GM10266 (cell line): ENCODE measurements around the gene EMC10.
A peak's percentile ranks its signal among the peaks of the same experiment; 100 is the strongest.

Source experiments
- DNase-seq: peaks from one replicate; pipeline ENCODE4 v3.0.0; 2012; ENCODE audit errors: extremely low spot score
- TF ChIP-seq, protein P1 (sequence below): IDR thresholded peaks from 2 replicates; pipeline ENCODE4 v1.5.1; 2012; ENCODE audit warnings: mild to moderate bottlenecking, low read depth; ENCODE audit not compliant: control insufficient read depth, insufficient read depth; ENCODE audit errors: missing control alignments

EMC10 gene

DNA sequence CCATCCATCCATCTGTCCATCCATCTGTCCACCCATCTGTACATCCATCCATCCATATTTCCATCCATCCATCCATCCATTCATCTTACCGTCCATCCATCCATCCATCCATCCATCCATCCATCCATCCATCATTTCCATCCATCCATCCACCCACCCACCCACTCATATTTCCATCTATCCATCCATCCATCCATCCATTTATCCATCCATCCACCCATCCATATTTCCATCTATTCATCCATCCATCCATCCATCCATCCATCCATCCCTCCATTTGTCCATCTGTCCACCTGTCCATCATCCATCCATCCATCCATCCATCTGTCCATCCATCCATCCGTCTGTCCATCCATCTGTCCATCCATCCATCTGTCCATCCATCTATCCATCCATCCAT, 20.3 kb upstream of the EMC10 start:
- DNase-seq: no peak
- TF ChIP-seq, protein P1, sequence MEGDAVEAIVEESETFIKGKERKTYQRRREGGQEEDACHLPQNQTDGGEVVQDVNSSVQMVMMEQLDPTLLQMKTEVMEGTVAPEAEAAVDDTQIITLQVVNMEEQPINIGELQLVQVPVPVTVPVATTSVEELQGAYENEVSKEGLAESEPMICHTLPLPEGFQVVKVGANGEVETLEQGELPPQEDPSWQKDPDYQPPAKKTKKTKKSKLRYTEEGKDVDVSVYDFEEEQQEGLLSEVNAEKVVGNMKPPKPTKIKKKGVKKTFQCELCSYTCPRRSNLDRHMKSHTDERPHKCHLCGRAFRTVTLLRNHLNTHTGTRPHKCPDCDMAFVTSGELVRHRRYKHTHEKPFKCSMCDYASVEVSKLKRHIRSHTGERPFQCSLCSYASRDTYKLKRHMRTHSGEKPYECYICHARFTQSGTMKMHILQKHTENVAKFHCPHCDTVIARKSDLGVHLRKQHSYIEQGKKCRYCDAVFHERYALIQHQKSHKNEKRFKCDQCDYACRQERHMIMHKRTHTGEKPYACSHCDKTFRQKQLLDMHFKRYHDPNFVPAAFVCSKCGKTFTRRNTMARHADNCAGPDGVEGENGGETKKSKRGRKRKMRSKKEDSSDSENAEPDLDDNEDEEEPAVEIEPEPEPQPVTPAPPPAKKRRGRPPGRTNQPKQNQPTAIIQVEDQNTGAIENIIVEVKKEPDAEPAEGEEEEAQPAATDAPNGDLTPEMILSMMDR: no peak

DNA sequence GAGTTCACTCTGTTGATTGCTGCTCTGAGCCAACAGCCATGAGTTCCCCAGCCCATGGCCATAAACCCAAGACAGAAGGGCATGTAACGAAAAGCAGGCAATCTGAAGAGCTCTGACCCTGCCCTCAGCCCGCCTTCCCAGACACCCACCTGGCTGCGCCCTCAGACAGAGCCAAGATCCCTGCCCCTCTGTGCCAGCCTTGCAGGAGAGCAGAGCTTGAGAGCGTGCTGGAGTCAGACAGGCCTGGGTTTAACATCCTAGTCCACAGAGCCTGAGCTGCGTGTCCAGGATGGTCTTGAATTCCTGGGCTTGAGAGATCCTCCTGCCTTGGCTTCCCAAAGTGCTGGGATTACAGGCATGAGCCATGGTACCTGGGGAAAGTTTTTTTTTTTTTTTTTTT, 19.0 kb upstream of the EMC10 start:
- TF ChIP-seq, protein P1: no peak
- DNase-seq: no peak

DNA sequence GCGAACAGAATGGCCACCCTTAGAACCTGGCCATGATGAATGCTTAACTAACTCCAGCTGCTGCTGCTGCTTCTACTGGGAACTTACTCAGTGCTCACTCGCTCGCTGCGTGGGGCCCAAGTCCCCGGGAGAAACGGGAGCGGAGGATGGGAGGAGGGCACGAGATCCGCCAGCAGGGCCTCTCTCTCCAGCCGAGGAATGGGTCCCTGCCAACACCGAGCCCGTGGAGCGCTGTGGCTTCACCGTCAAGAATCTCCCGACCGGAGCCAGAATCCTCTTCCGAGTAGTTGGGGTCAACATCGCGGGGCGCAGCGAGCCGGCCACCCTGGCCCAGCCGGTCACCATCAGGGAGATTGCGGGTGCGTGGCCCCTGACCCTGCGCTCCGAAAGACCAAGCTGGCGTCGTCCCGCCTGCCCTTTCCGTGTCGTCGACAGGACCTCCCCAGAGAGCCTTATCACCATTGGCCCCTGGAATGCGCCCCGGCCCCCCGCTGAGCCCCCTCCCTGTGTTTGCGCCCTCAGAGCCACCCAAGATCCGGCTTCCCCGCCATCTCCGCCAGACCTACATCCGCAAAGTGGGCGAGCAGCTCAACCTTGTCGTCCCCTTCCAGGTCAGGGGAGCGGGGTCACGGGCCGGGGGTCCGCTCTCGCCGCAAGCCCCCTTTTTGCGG, 17.8 kb upstream of the EMC10 start:
- TF ChIP-seq, protein P1: no peak
- DNase-seq: no peak

DNA sequence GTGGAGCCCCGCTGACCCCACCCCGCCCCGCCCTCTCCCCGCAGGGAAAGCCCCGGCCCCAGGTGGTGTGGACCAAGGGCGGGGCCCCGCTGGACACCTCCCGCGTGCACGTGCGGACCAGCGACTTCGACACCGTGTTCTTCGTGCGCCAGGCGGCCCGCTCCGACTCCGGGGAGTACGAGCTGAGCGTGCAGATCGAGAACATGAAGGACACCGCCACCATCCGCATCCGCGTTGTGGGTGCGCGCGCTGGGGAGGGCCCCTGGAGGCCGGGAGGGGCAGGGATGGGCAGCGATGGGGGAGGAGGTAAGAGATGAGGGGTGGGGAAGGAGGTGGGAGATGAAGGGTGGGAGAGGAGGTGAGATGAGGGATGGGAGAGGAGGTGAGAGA, 17.2 kb upstream of the EMC10 start:
- no peak for DNase-seq
- TF ChIP-seq, protein P1: no peak

DNA sequence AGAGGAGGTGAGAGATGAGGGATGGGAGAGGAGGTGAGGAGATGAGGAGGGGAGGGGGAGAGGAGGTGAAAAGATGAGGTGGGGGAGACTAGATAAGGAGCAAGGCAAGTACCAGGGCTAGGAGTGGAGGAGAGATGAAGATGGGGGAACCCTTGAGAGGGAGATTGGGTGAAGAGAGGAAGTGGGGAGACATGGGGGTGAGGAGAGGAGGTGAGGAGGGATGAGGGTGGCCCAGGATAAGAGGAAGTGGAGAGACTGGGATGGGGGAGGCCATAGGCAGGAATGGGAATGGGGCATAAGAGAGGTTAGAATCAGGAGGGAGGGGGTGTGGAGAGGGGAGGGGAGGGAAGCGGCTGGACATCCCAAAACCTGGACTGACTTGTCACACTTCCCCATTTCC, 16.7 kb upstream of the EMC10 start:
- TF ChIP-seq, protein P1: no peak
- peak; percentile 60 for DNase-seq

DNA sequence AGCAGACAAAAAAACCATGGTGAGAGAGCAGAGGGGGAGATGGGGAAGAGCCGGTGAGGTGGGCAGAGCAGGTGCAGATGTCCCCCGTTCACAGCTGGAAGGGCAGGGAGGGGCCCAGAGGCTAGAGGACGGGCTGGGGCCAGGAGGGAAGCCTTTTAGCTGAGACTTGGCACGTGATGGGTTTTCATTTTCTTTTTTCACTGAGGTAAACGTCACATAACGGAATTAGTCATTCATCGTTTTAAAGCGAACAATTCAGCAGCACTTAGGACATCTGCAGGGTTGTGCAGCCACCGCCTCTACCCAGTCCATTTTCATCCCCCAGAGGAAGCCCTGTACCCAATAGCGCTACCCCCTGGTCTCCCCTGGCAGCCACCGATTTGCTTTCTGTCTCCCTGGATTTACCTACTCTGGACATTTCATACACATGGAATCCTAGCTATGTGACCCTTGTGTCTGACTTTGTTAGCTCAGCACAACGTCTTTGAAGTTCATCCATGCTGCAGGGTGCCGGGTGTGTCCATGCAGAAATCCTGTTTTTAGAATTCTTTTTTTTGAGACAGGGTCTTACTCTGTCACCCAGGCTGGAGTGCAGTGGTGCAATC, 16.0 kb upstream of the EMC10 start:
- TF ChIP-seq, protein P1: no peak
- peak; percentile 93 for DNase-seq

DNA sequence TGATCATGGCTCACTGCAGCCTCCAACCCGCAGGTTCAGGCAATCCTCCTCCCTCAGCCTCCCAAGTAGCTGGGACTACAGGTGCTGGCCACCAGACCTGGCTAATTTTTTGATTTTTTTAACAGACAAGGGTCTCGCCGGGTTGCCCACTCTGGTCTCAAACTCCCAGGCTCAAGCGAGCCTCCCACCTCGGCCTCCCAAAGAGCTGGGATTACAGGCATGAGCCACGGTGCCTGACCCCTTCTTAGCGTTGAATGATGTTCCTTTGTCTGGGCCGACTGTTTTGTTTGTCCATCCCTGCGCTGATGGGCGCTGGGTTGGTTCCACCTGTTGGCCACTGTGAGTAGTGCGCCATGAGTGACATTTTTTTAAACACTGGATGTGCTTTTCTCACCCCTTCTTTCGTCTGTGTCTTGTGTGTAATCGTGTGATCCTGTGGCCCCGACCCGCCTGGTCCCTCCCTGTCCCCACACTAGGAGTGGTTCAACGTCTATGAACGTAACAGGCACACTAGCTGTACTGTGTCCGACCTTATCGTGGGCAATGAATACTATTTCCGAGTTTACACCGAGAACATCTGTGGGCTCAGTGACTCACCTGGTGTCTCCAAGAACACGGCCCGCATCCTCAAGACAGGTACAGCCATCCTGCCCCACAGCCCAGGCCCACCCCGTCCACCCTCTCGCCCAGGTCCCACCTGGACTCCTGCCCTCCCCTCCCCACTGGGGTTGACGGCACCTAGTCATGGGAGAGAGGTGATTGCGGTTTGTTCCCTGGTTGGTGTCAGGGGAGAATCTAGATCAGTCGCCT, 15.0 kb upstream of the EMC10 start:
- DNase-seq: peak; percentile 93
- TF ChIP-seq, protein P1: peak; percentile 95
